GM12872 (cell line): ENCODE data around the gene CLINT1.
A peak's percentile ranks its signal among the peaks of the same experiment; 100 is the strongest.

Experiments used
- TF ChIP-seq, protein P1 (sequence below): IDR thresholded peaks from 3 replicates; pipeline ENCODE4 v1.5.1; 2011; ENCODE audit warnings: low read depth, mild to moderate bottlenecking, low read length, moderate library complexity; ENCODE audit not compliant: insufficient read depth

Gene CLINT1

DNA sequence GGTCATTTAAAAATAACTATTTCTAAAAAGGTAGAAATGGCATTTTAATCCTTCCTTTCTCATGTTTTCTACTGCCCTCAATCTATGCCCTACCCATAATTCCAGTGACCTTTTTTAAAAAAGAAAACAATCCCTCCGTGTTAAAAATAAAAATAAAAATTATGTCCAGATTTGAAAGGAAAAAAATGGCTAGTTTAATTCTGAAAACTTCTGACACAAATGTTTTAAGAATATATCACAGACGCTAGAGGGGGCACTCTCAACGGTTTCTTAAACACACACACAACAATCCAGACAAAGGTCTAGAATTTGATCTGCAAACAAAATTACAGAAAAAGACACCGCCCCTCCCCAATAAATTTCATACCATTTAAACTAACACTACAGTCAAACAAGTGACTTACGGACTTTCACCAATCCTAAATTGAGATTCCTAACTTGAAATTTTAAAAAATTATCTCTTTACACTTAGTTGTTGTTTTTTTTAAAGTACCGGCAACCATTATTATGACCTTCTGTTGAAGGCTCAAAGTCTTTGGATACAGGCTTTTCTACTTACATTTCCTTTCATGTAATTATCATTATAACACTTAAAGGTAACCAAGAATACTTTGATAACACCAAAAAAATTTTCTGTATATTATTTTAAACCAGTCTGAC lies 38.2 kb downstream of the CLINT1 start:
- TF ChIP-seq, protein P1, sequence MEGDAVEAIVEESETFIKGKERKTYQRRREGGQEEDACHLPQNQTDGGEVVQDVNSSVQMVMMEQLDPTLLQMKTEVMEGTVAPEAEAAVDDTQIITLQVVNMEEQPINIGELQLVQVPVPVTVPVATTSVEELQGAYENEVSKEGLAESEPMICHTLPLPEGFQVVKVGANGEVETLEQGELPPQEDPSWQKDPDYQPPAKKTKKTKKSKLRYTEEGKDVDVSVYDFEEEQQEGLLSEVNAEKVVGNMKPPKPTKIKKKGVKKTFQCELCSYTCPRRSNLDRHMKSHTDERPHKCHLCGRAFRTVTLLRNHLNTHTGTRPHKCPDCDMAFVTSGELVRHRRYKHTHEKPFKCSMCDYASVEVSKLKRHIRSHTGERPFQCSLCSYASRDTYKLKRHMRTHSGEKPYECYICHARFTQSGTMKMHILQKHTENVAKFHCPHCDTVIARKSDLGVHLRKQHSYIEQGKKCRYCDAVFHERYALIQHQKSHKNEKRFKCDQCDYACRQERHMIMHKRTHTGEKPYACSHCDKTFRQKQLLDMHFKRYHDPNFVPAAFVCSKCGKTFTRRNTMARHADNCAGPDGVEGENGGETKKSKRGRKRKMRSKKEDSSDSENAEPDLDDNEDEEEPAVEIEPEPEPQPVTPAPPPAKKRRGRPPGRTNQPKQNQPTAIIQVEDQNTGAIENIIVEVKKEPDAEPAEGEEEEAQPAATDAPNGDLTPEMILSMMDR: peak; percentile 46

DNA sequence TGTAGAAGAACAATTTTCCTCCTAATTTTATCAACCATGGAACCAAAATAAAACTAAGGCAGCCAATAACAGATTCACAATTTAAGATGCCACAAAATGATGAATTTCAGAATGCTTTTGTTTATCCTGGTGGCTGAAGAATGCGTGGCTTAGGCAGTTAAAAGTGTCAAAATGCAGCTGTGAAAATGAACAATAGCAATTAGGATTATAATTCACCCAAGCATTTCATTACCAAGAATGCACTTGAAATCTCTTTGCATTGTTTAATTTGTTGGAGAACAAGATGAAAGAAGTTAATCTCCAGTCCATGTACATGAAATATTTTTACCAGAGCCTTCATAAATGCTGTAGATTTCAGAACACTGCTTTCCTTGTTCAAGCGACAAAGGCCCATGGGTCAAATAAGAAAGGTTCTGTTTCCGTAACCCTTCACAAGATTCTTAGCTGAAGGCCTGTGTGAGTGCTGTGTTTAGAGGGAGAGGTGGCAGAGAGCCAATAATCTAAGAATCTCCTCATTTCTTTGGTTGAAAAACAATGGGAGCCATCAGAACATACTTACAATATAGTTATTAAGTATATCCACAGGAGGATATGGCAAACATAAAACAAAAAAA lies 39.3 kb downstream of the CLINT1 start:
- TF ChIP-seq, protein P1: no peak

GRCh38 chr5:157818368-157818767 lies 40.6 kb downstream of the CLINT1 start:
- TF ChIP-seq, protein P1: no peak

- TF ChIP-seq, protein P1: no peak
Observed at GRCh38 chr5:157817928-157818327, 41.0 kb downstream of the CLINT1 start.

GRCh38 chr5:157817387-157817702 lies 41.6 kb downstream of the CLINT1 start:
- TF ChIP-seq, protein P1: no peak

DNA sequence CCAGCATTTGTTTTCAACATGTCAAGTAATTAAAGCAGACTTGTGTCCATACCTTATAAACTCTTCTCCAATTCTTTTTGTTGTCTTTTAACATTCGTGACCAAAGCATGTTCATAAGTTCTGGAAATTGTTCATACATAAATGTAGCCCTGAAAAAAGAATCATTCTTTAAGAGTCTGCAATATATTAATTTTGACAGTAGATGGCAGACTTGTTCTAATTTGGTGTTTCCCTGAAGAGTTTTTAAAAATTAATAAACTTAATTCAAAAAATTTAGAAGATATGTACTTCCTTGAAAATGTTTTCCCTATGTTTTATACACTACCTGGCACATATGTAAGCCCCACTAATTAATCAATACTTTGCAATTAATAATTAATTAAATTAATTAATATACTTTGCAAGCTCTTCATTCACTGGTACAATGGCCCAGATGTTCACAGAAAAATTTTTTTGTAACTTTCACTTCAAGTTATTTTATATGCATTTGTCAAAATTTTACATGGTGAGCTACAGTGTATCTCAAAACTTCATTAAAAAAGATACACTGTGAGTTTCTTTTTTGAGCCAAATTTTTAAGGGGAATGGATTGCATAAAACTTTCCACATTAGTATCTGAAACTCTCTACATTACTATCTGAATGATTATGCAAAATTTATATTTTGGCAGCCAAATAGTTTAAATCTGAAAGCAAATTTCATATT lies 42.1 kb downstream of the CLINT1 start:
- TF ChIP-seq, protein P1: peak; percentile 28; the same call in 1 of the 3 replicates

GRCh38 chr5:157812086-157812485 lies 46.9 kb downstream of the CLINT1 start:
- TF ChIP-seq, protein P1: no peak
